Measurements from ENCODE around the gene XPO1. TPM values are rescaled to one million over a fixed set of nuclear protein-coding genes. Genes with fewer than 3 reads are reported as not detected.
"Not testable (repeated sequence)": the region's sequence is repeated elsewhere in the genome, so short reads cannot be mapped to it uniquely, and the experiment has no call there.

The XPO1 gene, protein sequence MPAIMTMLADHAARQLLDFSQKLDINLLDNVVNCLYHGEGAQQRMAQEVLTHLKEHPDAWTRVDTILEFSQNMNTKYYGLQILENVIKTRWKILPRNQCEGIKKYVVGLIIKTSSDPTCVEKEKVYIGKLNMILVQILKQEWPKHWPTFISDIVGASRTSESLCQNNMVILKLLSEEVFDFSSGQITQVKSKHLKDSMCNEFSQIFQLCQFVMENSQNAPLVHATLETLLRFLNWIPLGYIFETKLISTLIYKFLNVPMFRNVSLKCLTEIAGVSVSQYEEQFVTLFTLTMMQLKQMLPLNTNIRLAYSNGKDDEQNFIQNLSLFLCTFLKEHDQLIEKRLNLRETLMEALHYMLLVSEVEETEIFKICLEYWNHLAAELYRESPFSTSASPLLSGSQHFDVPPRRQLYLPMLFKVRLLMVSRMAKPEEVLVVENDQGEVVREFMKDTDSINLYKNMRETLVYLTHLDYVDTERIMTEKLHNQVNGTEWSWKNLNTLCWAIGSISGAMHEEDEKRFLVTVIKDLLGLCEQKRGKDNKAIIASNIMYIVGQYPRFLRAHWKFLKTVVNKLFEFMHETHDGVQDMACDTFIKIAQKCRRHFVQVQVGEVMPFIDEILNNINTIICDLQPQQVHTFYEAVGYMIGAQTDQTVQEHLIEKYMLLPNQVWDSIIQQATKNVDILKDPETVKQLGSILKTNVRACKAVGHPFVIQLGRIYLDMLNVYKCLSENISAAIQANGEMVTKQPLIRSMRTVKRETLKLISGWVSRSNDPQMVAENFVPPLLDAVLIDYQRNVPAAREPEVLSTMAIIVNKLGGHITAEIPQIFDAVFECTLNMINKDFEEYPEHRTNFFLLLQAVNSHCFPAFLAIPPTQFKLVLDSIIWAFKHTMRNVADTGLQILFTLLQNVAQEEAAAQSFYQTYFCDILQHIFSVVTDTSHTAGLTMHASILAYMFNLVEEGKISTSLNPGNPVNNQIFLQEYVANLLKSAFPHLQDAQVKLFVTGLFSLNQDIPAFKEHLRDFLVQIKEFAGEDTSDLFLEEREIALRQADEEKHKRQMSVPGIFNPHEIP (N-terminal part only)
- 10 to 100 TPM; 22.7 to 71.3 (median 38.0) TPM for total RNA-seq
- 10 to 100 TPM; 39.4 to 55.1 TPM for polyA plus RNA-seq

DNA sequence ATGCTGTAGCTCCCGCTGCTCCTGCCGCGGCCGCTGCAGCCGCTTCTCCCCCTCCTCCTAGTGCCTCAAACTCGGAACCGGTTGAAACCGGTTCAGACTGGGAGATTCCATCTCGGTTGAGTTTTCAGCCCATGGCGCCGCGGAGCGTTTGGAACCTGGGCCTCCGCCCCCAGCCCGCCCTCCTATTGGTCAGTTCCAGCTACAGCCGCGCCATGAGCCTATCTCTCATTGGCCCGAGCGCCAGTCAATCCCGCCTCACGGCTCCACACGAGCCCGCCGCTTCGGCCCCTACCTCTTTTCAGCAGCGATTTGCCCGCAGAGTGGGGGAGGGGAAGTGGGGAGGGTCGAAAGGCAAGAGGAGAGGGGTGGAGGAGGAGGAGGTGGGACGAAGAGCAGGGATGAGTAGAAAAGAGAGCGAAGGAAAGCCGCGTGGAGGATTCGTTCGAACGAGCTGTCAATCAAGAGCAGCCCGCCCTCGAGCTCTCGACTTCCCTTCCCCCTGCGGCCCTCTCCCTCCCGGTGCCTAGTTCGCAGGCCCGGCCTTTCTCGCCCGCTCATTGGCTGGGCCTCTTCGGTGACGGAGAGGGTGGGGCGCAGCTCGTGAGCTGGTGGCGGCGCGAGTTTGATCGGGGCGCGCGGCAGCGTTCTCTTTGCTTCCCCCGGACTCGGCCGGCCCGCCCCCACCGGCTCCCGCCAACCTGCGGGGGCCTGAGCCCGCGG is at the start of gene XPO1:
Gene XPO1 (minus strand): TSS at position 157 of the 720 bp plus-strand sequence. CDS start 4,459 bp downstream, outside the sequence.
- Histone ChIP-seq H3K27me3 (no peaks in the 10 kb centered on the region), H3K4me1 (peaks cover 10 to 28% (median 13%) of the 10 kb centered on the region in 3 donors), H3K27ac (peak within 1 kb of the TSS; percentile 94 to 97 (median 96)), H3K36me3 (no peaks in the 10 kb centered on the region), H3K9me3 (no peaks in the 10 kb centered on the region), H3K4me3 (peak within 1 kb of the TSS; percentile 36 to 65 (median 49))
- FAIRE-seq: peak; percentile 51
- WGBS, 2 donors: 0% methylated on average over 55 to 65 of the region's 65 CpGs
- intact Hi-C loops (cut with DNase I): loop anchor here in 1 of 3 donors (10.0 kb wide), 1 partner anchor 64 kb away; the partner anchor contains the start of gene USP34
- peak; percentile 86 to 94 (median 90) for ATAC-seq
- TF ChIP-seq, protein P1, sequence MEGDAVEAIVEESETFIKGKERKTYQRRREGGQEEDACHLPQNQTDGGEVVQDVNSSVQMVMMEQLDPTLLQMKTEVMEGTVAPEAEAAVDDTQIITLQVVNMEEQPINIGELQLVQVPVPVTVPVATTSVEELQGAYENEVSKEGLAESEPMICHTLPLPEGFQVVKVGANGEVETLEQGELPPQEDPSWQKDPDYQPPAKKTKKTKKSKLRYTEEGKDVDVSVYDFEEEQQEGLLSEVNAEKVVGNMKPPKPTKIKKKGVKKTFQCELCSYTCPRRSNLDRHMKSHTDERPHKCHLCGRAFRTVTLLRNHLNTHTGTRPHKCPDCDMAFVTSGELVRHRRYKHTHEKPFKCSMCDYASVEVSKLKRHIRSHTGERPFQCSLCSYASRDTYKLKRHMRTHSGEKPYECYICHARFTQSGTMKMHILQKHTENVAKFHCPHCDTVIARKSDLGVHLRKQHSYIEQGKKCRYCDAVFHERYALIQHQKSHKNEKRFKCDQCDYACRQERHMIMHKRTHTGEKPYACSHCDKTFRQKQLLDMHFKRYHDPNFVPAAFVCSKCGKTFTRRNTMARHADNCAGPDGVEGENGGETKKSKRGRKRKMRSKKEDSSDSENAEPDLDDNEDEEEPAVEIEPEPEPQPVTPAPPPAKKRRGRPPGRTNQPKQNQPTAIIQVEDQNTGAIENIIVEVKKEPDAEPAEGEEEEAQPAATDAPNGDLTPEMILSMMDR (IDR thresholded peaks at IDR 0.05): no peak
- peak; percentile 98 to 100 (median 99) for DNase-seq

DNA sequence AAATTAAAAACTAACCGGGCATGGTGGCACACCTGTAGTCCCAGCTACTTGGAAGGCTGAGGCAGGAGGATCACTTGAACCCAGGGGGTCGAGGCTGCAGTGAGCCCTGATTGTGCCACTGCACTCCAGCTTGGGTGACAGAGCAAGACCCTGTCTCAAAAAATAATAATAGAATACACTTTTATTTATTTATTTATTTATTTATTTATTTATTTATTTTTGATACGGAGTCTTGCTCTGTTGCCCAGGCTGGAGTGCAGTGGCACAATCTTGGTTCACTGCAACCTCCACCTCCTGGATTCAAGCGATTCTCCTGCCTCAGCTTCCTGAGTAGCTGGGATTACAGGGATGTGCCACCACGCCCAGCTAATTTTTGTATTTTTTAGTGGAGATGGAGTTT is 48.8 kb upstream of the XPO1 start:
- H3K36me3 ChIP-seq; intact Hi-C loops (cut with DNase I); H3K27me3 ChIP-seq; FAIRE-seq; DNase-seq; ATAC-seq; H3K4me3 ChIP-seq; H3K27ac ChIP-seq; H3K9me3 ChIP-seq; H3K4me1 ChIP-seq: not testable (repeated sequence)
- WGBS, 2 donors: 84 to 89% methylated on average over 5 of the region's 5 CpGs

DNA sequence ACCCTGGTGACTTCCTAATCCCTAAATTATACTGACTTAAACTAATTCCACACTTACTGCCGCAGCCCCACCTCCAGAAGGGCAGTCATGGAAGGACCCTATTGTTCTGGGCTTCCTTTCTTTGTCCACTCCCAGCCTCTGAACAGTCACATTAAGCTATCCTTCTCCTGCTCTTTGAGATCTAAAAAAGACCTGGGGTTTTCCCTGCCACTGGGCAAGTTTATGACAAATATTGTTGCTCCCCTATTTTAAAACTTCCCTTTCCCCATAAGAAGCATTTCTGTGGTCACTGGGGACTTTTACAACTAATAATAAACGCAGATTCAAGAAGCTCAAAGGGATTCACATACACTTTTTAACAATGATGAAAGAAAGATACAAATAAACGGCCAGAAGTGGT is 47.2 kb upstream of the XPO1 start:
- H3K4me1 ChIP-seq: no peaks in the 10 kb centered on the region
- H3K4me3 ChIP-seq: no peak overlapping the region
- no peaks in the 10 kb centered on the region for H3K36me3 ChIP-seq
- intact Hi-C loops (cut with DNase I): no loop called here
- H3K27ac ChIP-seq: no peak overlapping the region
- 68 to 74% methylated on average over 3 of the region's 3 CpGs for whole genome bisulfite sequencing, 2 donors
- no peak for DNase-seq
- FAIRE-seq: no peak
- no peaks in the 10 kb centered on the region for H3K9me3 ChIP-seq
- H3K27me3 ChIP-seq: no peaks in the 10 kb centered on the region
- TF ChIP-seq, protein P1 (IDR thresholded peaks at IDR 0.05): no peak
- no peak for ATAC-seq

DNA sequence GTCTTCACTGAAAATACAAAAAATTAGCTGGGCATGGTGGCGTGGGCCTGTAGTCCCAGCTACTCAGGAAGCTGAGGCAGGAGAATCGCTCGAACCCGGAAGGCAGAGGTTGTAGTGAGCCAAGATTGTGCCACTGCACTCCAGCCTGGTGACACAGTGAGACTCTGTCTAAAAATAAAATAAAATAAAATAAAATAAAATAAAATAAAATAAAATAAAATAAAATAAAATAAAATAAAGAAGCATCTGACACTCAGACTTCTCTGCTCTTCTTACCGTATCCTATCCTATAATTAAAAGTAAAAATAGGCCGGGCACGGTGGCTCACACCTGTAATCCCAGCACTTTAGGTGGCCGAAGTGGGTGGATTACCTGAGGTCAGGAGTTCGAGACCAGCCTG is 46.2 kb upstream of the XPO1 start:
- H3K27ac ChIP-seq; H3K4me3 ChIP-seq; DNase-seq; ATAC-seq; FAIRE-seq; H3K27me3 ChIP-seq; H3K9me3 ChIP-seq; H3K4me1 ChIP-seq; intact Hi-C loops (cut with DNase I); H3K36me3 ChIP-seq: not testable (repeated sequence)
- WGBS, 2 donors: 93 to 96% methylated on average over 9 of the region's 9 CpGs

DNA sequence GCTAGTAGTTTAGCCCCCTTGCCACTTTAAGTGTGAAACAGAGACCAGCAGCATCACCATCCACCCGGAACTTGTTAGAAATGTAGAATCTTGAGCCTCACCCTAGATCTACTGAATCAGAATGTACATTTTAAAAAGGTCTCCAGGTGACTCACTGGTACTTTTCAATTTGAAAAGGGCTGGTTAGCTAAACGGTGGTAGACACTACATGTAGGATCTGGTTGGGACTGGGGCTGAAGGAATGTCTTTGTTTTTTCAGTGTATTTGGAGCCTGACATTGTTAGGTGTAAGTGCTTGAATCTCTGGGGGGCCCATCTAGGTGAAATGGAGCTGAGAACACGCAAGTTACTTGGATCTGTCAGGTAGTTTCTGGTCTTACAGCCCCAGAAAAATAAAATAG is 44.0 kb upstream of the XPO1 start:
- ATAC-seq (no peak), DNase-seq (no peak), FAIRE-seq (no peak)
- WGBS, 2 donors: 80 to 82% methylated on average over 3 of the region's 3 CpGs
- no peaks in the 10 kb centered on the region for H3K36me3 ChIP-seq
- H3K4me1 ChIP-seq: no peaks in the 10 kb centered on the region
- TF ChIP-seq, protein P1 (IDR thresholded peaks at IDR 0.05): no peak
- H3K9me3 ChIP-seq: no peaks in the 10 kb centered on the region
- H3K27me3 ChIP-seq: no peaks in the 10 kb centered on the region
- H3K4me3 ChIP-seq: no peak overlapping the region
- intact Hi-C loops (cut with DNase I): no loop called here
- no peak overlapping the region for H3K27ac ChIP-seq
